Femur (tissue), 1 donor: ENCODE data around the gene AMFR.

ENCODE experiments used
- DNase-seq: peaks from one replicate; pipeline ENCODE4 v3.0.0-alpha.2; 2017

Gene AMFR

DNA sequence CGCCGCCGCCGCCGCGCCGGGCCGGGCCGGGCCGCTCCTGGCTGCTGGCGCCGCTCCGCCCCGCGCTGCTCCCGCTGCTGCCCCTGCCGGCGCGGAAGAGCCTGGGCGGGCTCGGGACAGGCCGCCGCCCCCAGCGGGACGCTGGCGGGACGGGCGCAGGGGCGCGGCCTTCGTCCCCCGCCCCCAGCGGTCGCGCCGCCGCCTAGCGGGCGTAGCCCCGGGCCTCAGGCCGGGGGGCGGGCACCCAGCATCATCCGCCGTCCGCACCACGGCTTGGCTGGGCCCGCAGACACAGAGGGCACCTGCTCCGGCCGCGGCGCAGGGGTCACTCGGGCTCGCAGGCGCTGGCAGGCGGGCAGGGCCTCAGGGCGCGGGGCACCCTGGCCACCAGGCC, at the start of gene AMFR:
Gene AMFR, minus strand, starts transcription at position 107 of the 394 bp plus-strand sequence. CDS start 218 bp downstream, outside the sequence.
- peak; percentile 72 for DNase-seq

DNA sequence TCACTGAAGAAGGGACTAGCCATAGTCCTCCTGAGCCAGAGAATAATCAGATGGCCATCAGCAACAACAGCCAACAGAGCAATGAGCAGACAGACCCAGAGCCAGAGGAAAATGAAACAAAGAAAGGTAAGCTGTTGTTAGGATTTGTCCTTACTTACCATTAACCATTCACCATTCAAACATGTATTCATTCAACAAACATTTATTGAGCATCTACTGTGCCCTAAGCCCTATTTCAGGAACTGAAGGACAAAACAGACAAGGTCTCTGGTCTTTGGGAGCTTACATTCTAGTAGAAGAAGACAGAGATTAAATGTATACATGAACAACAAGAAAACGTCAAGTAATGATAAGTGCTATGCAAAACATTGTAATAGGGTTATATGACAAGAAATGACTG, 45.3 kb upstream of the AMFR start:
- no peak for DNase-seq

- no peak for DNase-seq
Observed at GRCh38 chr16:56470232-56470631, 44.9 kb upstream of the AMFR start.

DNA sequence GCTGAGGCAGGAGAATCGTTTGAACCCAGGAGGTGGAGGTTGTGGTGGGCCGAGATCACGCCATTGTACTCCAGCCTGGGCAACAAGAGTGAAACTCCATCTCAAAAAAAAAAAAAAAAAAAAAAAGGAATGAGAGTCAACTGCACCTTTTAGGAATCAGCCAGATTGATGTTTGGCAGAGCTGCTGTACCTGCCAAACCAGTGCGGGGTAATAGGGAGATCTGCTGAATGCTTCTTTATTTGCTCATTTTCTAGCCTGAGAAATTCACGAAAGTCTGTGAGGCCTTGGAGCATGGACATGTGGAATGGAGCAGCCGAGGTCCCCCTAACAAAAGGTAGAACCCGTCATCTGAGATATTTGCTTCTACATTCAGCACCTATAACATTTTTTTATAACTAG, 44.4 kb upstream of the AMFR start:
- no peak for DNase-seq

- no peak for DNase-seq
Observed at GRCh38 chr16:56468800-56469199, 43.5 kb upstream of the AMFR start.

GRCh38 chr16:56466344-56466743, 41.0 kb upstream of the AMFR start:
- no peak for DNase-seq

- DNase-seq, result no peak
Observed at GRCh38 chr16:56463153-56463552, 37.8 kb upstream of the AMFR start.

DNA sequence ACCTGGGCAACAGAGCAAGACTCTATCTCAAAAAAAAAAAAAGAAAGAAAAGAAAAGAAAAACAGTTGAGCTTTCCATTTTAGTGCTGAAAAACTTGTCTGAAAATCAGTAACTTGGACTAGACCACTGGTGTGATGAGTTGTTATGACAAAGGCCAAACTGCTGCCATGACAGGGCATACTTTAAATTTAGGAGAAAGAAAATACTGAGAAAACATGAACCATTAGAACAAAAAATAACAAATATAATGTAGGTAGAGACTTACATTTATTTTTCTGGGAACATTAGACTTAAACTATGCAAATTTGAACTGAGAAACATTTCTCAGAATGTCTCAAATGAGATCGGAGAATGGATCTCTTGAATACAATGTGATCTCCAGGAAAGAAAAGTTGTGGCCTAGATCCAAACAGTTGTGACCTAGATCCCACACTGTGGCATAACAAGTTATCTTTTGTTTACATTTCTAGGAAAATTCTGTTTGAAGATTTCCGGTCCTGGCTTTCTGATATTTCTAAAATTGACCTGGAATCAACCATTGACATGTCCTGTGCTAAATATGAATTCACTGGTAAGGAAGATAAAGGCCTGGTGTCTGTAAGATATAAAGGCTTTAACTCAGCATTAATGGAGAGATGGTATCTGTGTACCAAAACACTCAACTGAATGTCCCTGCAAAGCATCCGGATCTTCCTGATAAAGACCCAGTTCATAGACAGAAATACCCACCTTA, 36.9 kb upstream of the AMFR start:
- DNase-seq, result no peak

DNA sequence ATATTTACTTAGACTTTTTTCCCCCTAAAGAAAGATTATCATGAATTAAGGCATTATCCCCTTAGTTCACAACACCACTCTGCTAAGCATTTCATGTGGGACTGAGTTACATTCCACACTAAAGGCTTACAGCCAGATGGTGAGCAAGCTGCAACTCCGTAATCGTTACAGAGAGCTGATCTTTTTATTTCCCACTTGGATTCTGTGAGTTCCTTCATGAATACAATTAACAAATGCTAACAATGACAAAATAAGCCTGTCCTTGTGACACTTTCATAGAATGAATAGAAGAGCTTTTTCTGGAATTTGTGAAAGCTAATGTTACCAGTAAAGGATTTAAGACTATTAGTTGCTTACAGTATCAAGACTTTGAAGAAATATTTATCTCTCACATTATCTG, 34.8 kb upstream of the AMFR start:
- no peak for DNase-seq

DNA sequence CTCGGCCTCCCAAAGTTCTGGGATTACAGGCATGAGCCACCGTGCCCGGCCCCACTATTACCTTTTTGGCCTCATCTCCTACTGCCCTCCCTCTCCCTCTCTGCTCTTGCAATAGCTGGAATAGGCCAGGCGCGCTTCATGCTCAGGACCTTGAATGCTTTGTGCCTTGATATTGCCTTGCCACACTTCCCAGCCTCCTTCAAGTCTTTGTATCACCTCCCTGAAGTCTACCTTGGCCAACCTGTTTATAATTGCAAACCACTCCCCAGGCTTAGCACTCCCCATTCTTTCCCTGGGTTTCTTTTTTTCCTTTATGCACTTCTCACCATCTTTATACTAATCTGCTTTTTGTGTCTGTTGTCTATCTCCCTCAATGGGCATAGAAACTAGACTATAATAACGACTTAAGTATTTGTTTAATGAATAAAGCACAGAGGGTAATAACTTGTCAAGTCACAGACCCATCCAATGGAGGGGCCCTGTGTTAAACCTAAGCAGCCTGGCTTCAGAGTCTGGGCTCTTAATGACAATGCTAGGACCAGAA, 32.7 kb upstream of the AMFR start:
- DNase-seq, result no peak

DNA sequence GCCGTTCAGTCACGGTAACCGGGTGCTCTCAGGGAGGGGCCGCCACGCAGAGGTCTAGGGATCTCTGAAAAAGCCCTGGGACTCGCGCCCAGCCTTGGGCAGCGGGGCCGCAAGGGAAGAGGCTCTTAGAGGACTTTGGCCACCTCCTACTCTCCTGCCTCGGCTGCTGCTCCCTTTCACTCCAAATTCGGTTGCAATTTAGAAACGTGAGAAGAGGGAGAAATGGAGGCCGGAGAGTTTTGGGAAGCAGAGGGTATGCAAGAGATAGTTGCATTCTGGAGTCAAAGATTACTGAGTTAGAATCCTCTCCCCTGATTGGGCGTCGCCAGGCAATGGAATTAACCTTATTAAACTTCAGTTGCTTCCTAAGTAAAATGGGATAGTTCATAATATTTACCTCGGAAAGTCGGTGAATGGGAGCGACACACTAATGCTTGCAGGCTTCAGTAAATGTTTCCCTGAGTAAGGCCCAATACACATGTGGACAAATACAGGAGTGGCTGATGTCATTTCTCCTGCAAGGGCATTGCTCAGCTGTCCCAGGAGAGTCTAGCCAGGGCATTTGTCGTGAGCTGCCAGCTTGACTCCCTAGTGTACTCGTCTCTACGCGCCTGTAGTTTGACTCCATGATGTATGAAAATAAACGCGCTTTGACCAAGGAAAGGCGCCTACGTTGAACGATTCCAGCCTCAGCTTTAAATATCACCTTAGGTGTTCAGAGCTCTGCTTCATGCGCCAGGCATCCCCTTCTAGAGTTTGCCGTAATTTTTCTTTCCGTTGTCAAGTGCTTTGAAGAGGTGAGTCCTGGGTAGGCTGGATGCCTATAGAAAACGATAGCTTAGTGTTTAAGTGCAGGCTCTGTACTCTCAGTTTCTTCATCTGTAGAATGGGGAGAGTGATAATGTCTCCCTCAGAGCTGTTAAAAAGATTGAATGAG, 26.7 kb upstream of the AMFR start:
- peak; percentile 29 for DNase-seq

DNA sequence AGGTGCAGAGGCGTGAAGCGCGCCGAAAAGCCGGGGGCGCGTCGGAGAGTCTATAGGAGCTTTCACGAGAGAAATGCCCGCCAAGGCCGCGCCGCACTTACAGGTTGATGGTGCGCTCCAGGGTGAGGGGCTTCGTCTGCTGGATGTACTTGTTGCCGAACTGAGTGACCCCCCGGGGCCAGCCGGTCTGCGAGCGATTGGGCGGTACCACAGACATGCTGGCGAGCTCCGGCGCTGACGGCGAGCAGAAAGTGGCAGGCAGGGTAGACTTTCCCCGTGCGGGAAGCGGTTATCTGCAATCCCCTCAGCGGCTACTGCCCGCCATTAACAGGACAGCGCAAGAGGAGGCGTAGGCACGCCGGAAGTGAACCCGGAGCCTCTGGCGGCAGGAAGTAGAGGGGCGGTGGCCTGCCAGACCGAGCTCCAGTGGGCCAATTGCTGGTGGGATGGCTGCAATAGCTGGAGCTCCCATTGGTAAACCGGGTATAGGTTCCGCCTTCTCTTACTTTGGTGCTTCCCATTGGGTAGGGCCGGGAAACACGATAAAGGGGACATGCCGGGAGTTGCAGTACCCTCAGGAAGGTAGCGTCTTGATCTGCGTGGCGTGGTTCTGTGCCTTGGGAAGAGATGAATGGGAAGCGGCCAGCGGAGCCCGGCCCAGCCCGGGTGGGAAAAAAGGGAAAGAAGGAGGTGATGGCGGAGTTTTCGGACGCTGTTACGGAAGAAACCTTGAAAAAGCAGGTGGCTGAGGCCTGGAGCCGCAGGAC, 25.8 kb upstream of the AMFR start, which contains the start of the genes NUDT21 and OGFOD1:
Gene NUDT21, minus strand, starts transcription at position 347 of the 767 bp plus-strand sequence. Its CDS starts 130 bp downstream, at position 217.
Gene OGFOD1, plus strand, starts transcription at position 569 of the 767 bp plus-strand sequence. Its CDS starts 59 bp downstream, at position 628.
- DNase-seq, result peak; percentile 98

- no peak for DNase-seq
Observed at GRCh38 chr16:56450275-56450985, 25.1 kb upstream of the AMFR start.

- no peak for DNase-seq
Observed at GRCh38 chr16:56448005-56448404, 22.7 kb upstream of the AMFR start.

- DNase-seq, result no peak
Observed at GRCh38 chr16:56447286-56447685, 21.9 kb upstream of the AMFR start.

DNA sequence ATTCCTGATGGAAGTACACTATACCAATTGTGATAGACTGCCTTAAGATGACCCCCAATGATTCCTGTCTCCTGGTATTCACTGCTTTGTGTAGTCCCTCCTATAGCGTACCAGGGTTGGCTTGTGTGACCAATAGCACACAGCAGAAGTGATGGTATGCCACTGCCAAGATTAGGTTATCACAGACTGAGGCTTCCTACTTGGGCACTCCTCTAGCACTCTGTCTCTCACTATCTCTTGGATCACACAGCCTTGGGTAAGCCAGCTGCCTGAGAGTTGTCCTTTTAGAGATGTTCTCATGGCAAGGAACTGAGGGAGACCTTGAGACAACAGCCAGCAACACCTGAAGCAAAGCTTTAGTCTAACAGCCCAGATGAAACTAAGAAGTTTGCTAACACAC, 12.7 kb upstream of the AMFR start:
- DNase-seq, result no peak

GRCh38 chr16:56436258-56436657, 10.9 kb upstream of the AMFR start:
- DNase-seq, result no peak

DNA sequence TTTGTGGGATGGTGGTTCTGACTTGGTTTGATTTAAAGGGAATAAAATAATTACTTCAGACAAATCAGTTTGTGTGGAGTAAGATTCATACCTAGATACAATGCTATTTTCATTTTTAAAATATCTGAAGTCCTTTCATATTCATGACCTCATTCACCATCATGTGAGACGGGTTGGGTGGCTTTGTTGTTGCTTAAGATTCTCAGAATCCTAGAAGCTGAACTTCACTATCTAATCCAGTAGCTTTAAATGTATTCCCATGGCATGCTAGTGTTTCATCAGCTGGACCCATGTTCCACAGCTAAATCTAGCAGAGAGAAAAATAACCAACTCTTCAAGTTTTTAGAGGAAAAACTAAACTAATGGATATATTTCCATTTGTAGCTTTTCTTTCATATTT, 2.7 kb upstream of the AMFR start:
- DNase-seq, result no peak

DNA sequence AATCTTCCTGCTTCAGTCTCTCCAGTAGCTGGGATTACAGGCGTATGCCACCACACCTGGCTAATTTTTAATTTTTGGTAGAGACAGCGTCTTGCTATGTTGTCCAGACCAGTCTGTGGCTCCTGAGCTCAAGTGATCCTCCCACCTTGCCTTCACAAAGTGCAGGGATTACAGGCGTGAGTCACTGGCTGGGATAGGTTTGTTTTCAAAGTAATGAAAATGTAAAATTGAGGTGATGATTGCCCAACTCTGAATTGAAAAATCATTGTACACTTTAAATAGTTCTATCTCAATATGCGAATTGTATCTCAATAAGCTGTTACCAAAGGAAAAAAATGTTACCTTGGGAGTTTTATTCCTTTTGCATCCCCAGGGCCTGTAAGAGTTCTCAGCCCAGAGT, 1.2 kb upstream of the AMFR start:
- DNase-seq, result no peak

GRCh38 chr16:56424791-56425438, 430 bp downstream of the AMFR start:
- DNase-seq, result peak; percentile 51

DNA sequence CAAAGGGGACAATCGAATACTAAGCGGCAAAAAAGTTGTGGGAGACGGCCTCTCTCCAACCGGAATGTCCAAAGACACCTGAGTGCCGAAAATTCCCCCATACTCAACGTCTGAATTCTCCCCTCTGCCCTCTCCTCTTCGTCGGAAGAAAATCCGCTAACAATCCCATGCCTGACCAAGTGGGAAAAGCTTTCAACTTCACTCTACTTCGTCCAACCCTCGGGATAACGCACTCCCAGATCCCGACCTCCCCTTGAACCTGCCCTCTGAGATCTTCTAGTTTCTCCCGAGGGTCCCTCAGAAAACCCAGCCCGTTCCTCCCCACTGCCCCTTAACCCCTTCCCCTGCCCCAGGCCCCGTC, 961 bp downstream of the AMFR start:
- no peak for DNase-seq
